Thyroid gland (tissue), 4 donors: ENCODE data around the gene FDXR.
"Not testable (repeated sequence)": the region's sequence is repeated elsewhere in the genome, so short reads cannot be mapped to it uniquely, and the experiment has no call there.

Source experiments
- POLR2A ChIP-seq, 2 donors: fragments of 450-650 bp; IDR thresholded peaks; one replicate each; pipeline ENCODE4 v1.6.1; 2017; ENCODE audit warnings: antibody characterized with exemption in 2 of 2, mild to moderate bottlenecking in 2 of 2, moderate library complexity in 1 of 2
- TF ChIP-seq, protein P1 (sequence below), 6 experiments: fragments of 200-600 bp in 3 of 6; fragments of 450-650 bp in 3 of 6; sonication (generic) in 3 of 6; IDR thresholded peaks; one replicate each; pipeline ENCODE4 v1.5.1; 2016 to 2019; ENCODE audit warnings: antibody characterized with exemption in 6 of 6, mild to moderate bottlenecking in 2 of 6, inconsistent platforms in 1 of 6, moderate library complexity in 1 of 6

DNA sequence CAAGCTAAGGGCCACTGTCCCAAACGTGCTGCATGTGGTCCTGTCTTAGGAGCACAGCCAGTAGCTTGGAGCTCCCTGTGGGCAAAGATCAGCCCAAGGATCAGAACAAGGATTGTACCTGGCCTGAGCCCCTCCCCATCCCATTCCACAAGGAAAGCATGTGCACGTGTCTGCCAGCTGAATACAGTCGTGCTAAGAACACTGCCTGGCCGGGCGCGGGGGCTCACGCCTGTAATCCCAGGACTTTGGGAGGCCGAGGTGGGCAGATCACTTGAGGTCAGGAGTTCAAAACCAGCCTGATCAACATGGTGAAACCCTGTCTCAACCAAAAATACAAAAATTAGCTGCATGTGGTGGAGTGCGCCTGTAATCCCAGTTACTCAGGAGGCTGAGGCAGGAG, 2.8 kb downstream of the FDXR start:
- not testable (repeated sequence) for TF ChIP-seq POLR2A (IDR thresholded peaks at IDR 0.05)
- TF ChIP-seq, protein P1, sequence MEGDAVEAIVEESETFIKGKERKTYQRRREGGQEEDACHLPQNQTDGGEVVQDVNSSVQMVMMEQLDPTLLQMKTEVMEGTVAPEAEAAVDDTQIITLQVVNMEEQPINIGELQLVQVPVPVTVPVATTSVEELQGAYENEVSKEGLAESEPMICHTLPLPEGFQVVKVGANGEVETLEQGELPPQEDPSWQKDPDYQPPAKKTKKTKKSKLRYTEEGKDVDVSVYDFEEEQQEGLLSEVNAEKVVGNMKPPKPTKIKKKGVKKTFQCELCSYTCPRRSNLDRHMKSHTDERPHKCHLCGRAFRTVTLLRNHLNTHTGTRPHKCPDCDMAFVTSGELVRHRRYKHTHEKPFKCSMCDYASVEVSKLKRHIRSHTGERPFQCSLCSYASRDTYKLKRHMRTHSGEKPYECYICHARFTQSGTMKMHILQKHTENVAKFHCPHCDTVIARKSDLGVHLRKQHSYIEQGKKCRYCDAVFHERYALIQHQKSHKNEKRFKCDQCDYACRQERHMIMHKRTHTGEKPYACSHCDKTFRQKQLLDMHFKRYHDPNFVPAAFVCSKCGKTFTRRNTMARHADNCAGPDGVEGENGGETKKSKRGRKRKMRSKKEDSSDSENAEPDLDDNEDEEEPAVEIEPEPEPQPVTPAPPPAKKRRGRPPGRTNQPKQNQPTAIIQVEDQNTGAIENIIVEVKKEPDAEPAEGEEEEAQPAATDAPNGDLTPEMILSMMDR (IDR thresholded peaks at IDR 0.05), result not testable (repeated sequence)
